Mesenchymal stem cell (in vitro differentiated cells and primary cell): Measurements from ENCODE around the gene WWOX.

Source experiments
- DNase-seq: peaks from one replicate; pipeline ENCODE4 v3.0.0-alpha.2; 2013
- H2AFZ ChIP-seq: one replicate; pipeline ENCODE4 v1.6.1; 2013; ENCODE audit warnings: low read depth, mild to moderate bottlenecking, control low read depth, inconsistent platforms, low read length, moderate library complexity
- H2AK5ac ChIP-seq: 2 replicates; pipeline ENCODE4 v1.6.1; 2013; ENCODE audit warnings: low read length, moderate library complexity, mild to moderate bottlenecking, inconsistent platforms; ENCODE audit not compliant: severe bottlenecking
- H2BK120ac ChIP-seq: one replicate; pipeline ENCODE4 v1.6.1; 2013; ENCODE audit warnings: low read depth, mild to moderate bottlenecking, inconsistent platforms, low read length, moderate library complexity
- H2BK12ac ChIP-seq, 2 experiments: one replicate each; pipeline ENCODE4 v1.6.1; 2013; ENCODE audit warnings: inconsistent platforms in 2 of 2, low read length in 2 of 2, mild to moderate bottlenecking in 2 of 2, moderate library complexity in 2 of 2, control low read depth in 1 of 2
- H2BK15ac ChIP-seq: one replicate; pipeline ENCODE4 v1.6.1; 2013; ENCODE audit warnings: mild to moderate bottlenecking, low read depth, inconsistent platforms; ENCODE audit not compliant: poor library complexity, severe bottlenecking
- H2BK5ac ChIP-seq: 2 replicates; pipeline ENCODE4 v1.6.1; 2013; ENCODE audit warnings: low read depth, mild to moderate bottlenecking, low read length, control low read depth, inconsistent platforms; ENCODE audit not compliant: poor library complexity, severe bottlenecking
- H3K14ac ChIP-seq, 2 experiments: one replicate each; pipeline ENCODE4 v1.6.1; 2013; ENCODE audit warnings: inconsistent platforms in 2 of 2, low read length in 2 of 2, control low read depth in 1 of 2, mild to moderate bottlenecking in 1 of 2, moderate library complexity in 1 of 2
- H3K18ac ChIP-seq, 2 experiments: one replicate each; pipeline ENCODE4 v1.6.1; 2013; ENCODE audit warnings: inconsistent platforms in 2 of 2, low read length in 2 of 2, control low read depth in 1 of 2, low read depth in 1 of 2, mild to moderate bottlenecking in 1 of 2
- H3K23ac ChIP-seq, 2 experiments: one replicate each; pipeline ENCODE4 v1.6.1; 2013; ENCODE audit warnings: inconsistent platforms in 2 of 2, low read length in 2 of 2, mild to moderate bottlenecking in 2 of 2, moderate library complexity in 2 of 2, control low read depth in 1 of 2
- H3K27ac ChIP-seq: 2 replicates; pipeline ENCODE4 v1.5.1; 2013; ENCODE audit warnings: mild to moderate bottlenecking, moderate library complexity, low read length, control low read depth, inconsistent platforms; ENCODE audit not compliant: poor library complexity, severe bottlenecking
- H3K27me3 ChIP-seq, 2 experiments: 2 replicates each; pipeline versions ENCODE4 v1.6.1 to v1.7.0; 2013; ENCODE audit warnings: low read length in 2 of 2, mild to moderate bottlenecking in 2 of 2, moderate library complexity in 2 of 2, control low read depth in 1 of 2, inconsistent platforms in 1 of 2; ENCODE audit not compliant: control insufficient read depth in 1 of 2, insufficient read depth in 1 of 2
- H3K36me3 ChIP-seq, 2 experiments: 2 replicates each; pipeline versions ENCODE4 v1.6.1 to v1.7.0; 2013; ENCODE audit warnings: low read length in 2 of 2, control low read depth in 1 of 2, inconsistent platforms in 1 of 2, low read depth in 1 of 2, mild to moderate bottlenecking in 1 of 2; ENCODE audit not compliant: insufficient read depth in 2 of 2, control insufficient read depth in 1 of 2
- H3K4ac ChIP-seq, 2 experiments: one replicate each; pipeline ENCODE4 v1.6.1; 2013; ENCODE audit warnings: inconsistent platforms in 2 of 2, low read length in 2 of 2, mild to moderate bottlenecking in 2 of 2, moderate library complexity in 2 of 2, control low read depth in 1 of 2, low read depth in 1 of 2
- H3K4me1 ChIP-seq: 2 replicates; pipeline ENCODE4 v1.6.1; 2013; ENCODE audit warnings: low read depth, low read length, control low read depth; ENCODE audit not compliant: control insufficient read depth, insufficient read depth
- H3K4me2 ChIP-seq: 2 replicates; pipeline ENCODE4 v1.6.1; 2013; ENCODE audit warnings: low read length, mild to moderate bottlenecking, inconsistent platforms; ENCODE audit not compliant: poor library complexity, severe bottlenecking
- H3K4me3 ChIP-seq, 2 experiments: 2 replicates each; pipeline versions ENCODE4 v1.5.1 to v1.7.0; 2013; ENCODE audit warnings: low read length in 2 of 2, mild to moderate bottlenecking in 2 of 2, control low read depth in 1 of 2, low read depth in 1 of 2; ENCODE audit not compliant: insufficient read depth in 1 of 2
- H3K79me1 ChIP-seq: replicated peaks from 2 replicates; pipeline ENCODE4 v1.6.1; 2013; ENCODE audit warnings: mild to moderate bottlenecking, control low read depth, low read length, inconsistent platforms; ENCODE audit not compliant: poor library complexity, severe bottlenecking
- H3K9ac ChIP-seq: 2 replicates; pipeline ENCODE4 v1.7.0; 2013; ENCODE audit warnings: mild to moderate bottlenecking, low read length, moderate library complexity
- H3K9me3 ChIP-seq: 2 replicates; pipeline ENCODE4 v1.7.0; 2013; ENCODE audit warnings: mild to moderate bottlenecking, low read length; ENCODE audit not compliant: control insufficient read depth
- H4K8ac ChIP-seq: one replicate; pipeline ENCODE4 v1.6.1; 2013; ENCODE audit warnings: inconsistent platforms, mild to moderate bottlenecking, low read length, moderate library complexity
- H4K91ac ChIP-seq: one replicate; pipeline ENCODE4 v1.6.1; 2013; ENCODE audit warnings: mild to moderate bottlenecking, low read length, inconsistent platforms
- WGBS: methylation state at CpG from one replicate; pipeline ENCODE4 v1.1.7; 2013; ENCODE audit warnings: mixed read lengths; 5-methylcytosine and 5-hydroxymethylcytosine counted together

WWOX gene

DNA sequence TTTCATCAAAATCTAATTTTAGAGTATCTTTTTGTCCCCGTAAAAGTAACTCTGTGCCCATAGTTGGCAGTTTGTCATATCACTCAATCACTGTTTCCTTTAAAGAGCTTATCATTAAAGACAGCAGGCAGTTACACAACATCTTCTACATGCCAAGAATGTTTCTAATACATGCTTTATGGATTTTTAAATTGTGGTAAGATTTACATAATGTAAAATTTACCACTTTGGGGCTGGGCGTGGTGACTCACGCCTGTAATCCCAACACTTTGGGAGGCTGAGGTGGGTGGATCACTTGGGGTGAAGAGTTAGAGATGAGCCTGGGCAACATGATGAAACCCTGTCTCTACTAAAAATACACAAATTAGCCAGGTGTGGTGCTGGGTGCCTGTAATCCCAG lies 687.2 kb downstream of the WWOX start:
- Histone ChIP-seq H3K27ac (no peak overlapping the region), H3K14ac (no peak overlapping the region), H3K9ac (no peak overlapping the region), H3K79me1 (no peaks in the 10 kb centered on the region), H2BK120ac (no peak overlapping the region), H3K27me3 (no peaks in the 10 kb centered on the region), H2BK15ac (no peak overlapping the region), H2BK12ac (no peak overlapping the region), H3K9me3 (no peaks in the 10 kb centered on the region), H2AK5ac (no peak overlapping the region), H2BK5ac (no peak overlapping the region), H4K8ac (no peak overlapping the region), H3K4ac (no peak overlapping the region), H4K91ac (no peak overlapping the region), H3K4me1 (no peaks in the 10 kb centered on the region), H3K18ac (no peak overlapping the region), H3K23ac (no peak overlapping the region), H3K4me3 (no peak overlapping the region), H3K36me3 (no peaks in the 10 kb centered on the region), H2AFZ (no peak overlapping the region), H3K4me2 (no peak overlapping the region)
- no peak for DNase-seq
- 100% methylated on average over 2 of the region's 3 CpGs for WGBS

- H3K4me2 ChIP-seq, result no peak overlapping the region
- no peak overlapping the region for H2BK120ac ChIP-seq
- no peak overlapping the region for H4K8ac ChIP-seq
- no peaks in the 10 kb centered on the region for H3K36me3 ChIP-seq
- H3K9ac ChIP-seq, result no peak overlapping the region
- H3K27ac ChIP-seq, result no peak overlapping the region
- H4K91ac ChIP-seq, result no peak overlapping the region
- H3K23ac ChIP-seq, result no peak overlapping the region
- H2BK5ac ChIP-seq, result no peak overlapping the region
- no peak overlapping the region for H3K4me3 ChIP-seq
- no CpG with 5 or more reads among the region's 2 CpGs for WGBS
- no peak overlapping the region for H2AK5ac ChIP-seq
- H3K4me1 ChIP-seq, result no peaks in the 10 kb centered on the region
- DNase-seq, result no peak
- H2BK15ac ChIP-seq, result no peak overlapping the region
- H3K4ac ChIP-seq, result no peak overlapping the region
- no peak overlapping the region for H2AFZ ChIP-seq
- no peaks in the 10 kb centered on the region for H3K27me3 ChIP-seq
- H3K9me3 ChIP-seq, result no peaks in the 10 kb centered on the region
- no peak overlapping the region for H2BK12ac ChIP-seq
- no peak overlapping the region for H3K14ac ChIP-seq
- H3K79me1 ChIP-seq, result no peaks in the 10 kb centered on the region
- no peak overlapping the region for H3K18ac ChIP-seq
Observed at GRCh38 chr16:78788276-78788675, 688.8 kb downstream of the WWOX start.

- Histone ChIP-seq H3K14ac (no peak overlapping the region), H3K27ac (no peak overlapping the region), H4K8ac (no peak overlapping the region), H3K4me2 (no peak overlapping the region), H2AK5ac (no peak overlapping the region), H3K4ac (no peak overlapping the region), H3K9me3 (no peaks in the 10 kb centered on the region), H2BK120ac (no peak overlapping the region), H3K27me3 (no peaks in the 10 kb centered on the region), H2BK12ac (no peak overlapping the region), H3K4me3 (no peak overlapping the region), H2BK5ac (no peak overlapping the region), H2BK15ac (no peak overlapping the region), H4K91ac (no peak overlapping the region), H3K79me1 (no peaks in the 10 kb centered on the region), H3K36me3 (no peaks in the 10 kb centered on the region), H3K4me1 (no peaks in the 10 kb centered on the region), H3K23ac (no peak overlapping the region), H2AFZ (no peak overlapping the region), H3K18ac (no peak overlapping the region), H3K9ac (no peak overlapping the region)
- 82% methylated on average over 1 of the region's 2 CpGs for WGBS
- no peak for DNase-seq
Observed at GRCh38 chr16:78788696-78789095, 689.2 kb downstream of the WWOX start.

- H2AFZ ChIP-seq, result no peak overlapping the region
- H3K27me3 ChIP-seq, result no peaks in the 10 kb centered on the region
- H3K9me3 ChIP-seq, result no peaks in the 10 kb centered on the region
- no peak overlapping the region for H4K91ac ChIP-seq
- H3K14ac ChIP-seq, result no peak overlapping the region
- no peak overlapping the region for H3K4me2 ChIP-seq
- H2BK12ac ChIP-seq, result no peak overlapping the region
- no peaks in the 10 kb centered on the region for H3K79me1 ChIP-seq
- no peak overlapping the region for H3K4me3 ChIP-seq
- no peaks in the 10 kb centered on the region for H3K4me1 ChIP-seq
- H3K36me3 ChIP-seq, result no peaks in the 10 kb centered on the region
- H3K23ac ChIP-seq, result no peak overlapping the region
- H2AK5ac ChIP-seq, result no peak overlapping the region
- no peak for DNase-seq
- peak overlapping the region; percentile 57 for H3K9ac ChIP-seq
- no peak overlapping the region for H3K18ac ChIP-seq
- no CpG with 5 or more reads among the region's 2 CpGs for WGBS
- H4K8ac ChIP-seq, result no peak overlapping the region
- no peak overlapping the region for H3K4ac ChIP-seq
- no peak overlapping the region for H3K27ac ChIP-seq
- H2BK15ac ChIP-seq, result no peak overlapping the region
- no peak overlapping the region for H2BK120ac ChIP-seq
- H2BK5ac ChIP-seq, result no peak overlapping the region
Observed at GRCh38 chr16:78789561-78789960, 690.1 kb downstream of the WWOX start.
